GM19324 (cell line): ENCODE data around the gene KBTBD7.

Source experiments
- ATAC-seq: cut with Tn5 transposase; IDR thresholded peaks from one replicate; pipeline ENCODE4 v1.9.1; 2021; ENCODE audit warnings: mild to moderate bottlenecking, moderate library complexity; ENCODE audit not compliant: unreplicated experiment, low FRiP score

The KBTBD7 gene

DNA sequence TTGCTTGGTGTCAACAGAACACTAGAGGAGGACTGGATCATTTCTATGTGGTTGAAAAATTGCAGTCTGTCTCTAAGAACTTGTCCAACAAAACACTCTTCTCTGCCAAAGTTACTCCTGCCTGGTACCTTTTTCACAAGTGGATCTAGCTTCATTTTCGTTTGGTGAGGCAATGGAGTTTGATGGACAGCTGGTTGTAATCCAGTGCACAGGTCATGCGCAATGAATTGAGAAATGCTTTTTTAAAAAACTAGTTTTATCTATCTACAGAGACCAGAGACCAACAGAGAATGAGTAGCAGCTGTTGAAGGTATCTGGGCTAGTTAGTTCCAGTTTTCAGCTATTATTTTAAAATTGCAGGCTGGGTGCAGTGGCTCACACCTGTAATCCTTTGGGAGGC is 49.8 kb downstream of the KBTBD7 start:
- ATAC-seq = no peak
